ENCODE results near the gene NANOS3. TPM values are rescaled to one million over a fixed set of nuclear protein-coding genes. Genes with fewer than 3 reads are reported as not detected.

The NANOS3 gene
- total and polyA plus RNA-seq, 2 of the 13 experiments (the other 11 are each of a cell fraction or from before 2014, with no cell fraction given), result 0.21 TPM; not detected in 1

GRCh38 chr19:13888281-13888680, 11.3 kb downstream of the NANOS3 start:
- CTCF ChIA-PET (ENCODE audit: low intra/inter-chr PET ratio, low total read pairs), result no interaction called here
- intact Hi-C loops (cut with micrococcal nuclease; ENCODE audit: unreplicated experiment) (no loop called here), in situ Hi-C loops (cut with HindIII; ENCODE audit: extremely low pct_ligation_motif_present, low pct_unique_long_range_greater_than_20kb) (loop anchor here (25.0 kb wide), 1 partner anchor 524 kb away; the partner anchor contains the start of gene DDX39A)
- FAIRE-seq (no peak), ATAC-seq (no peak), DNase-seq (ENCODE audit: low spot score) (no peak)
- H3K9me3 ChIP-seq (ENCODE audit: low read length), result no peaks in the 10 kb centered on the region
- no peaks in the 10 kb centered on the region for H3K79me2 ChIP-seq (ENCODE audit: insufficient read depth, low read length)
- peaks cover 2 to 28% of the 10 kb centered on the region in 2 experiments; a peak in 4 of 5 replicates for H3K27me3 ChIP-seq (ENCODE audit: control insufficient read depth in 1 of 2, insufficient read depth in 2 of 2, low read length in 2 of 2)
- no peak overlapping the region for H3K27ac ChIP-seq (ENCODE audit: extremely low read length, insufficient read depth, low read length)
- H4K20me1 ChIP-seq (ENCODE audit: insufficient read depth, low read length), result no peaks in the 10 kb centered on the region
- peaks cover 26% of the 10 kb centered on the region for H3K4me1 ChIP-seq (ENCODE audit: insufficient read depth, low read length)
- POLR2A ChIA-PET, result no interaction called here
- no peak overlapping the region for H3K4me2 ChIP-seq (ENCODE audit: low read depth, low read length)
- no peaks in the 10 kb centered on the region for H3K36me3 ChIP-seq (replicated peaks in 1 of 2; ENCODE audit: control insufficient read depth in 1 of 2, insufficient read depth in 2 of 2, low read length in 2 of 2)
- no TSS peak for BruUV-seq (replicated peaks)
- no peak overlapping the region for H2AFZ ChIP-seq (ENCODE audit: low read length)
- TF ChIP-seq ARID3A (IDR thresholded peaks at IDR 0.05; ENCODE audit: low read depth, low read length) (no peak), SRSF9 (IDR thresholded peaks at IDR 0.05; ENCODE audit: borderline replicate concordance, insufficient read depth, low read depth, low read length, poor library complexity, severe bottlenecking) (no peak), TCF12 (IDR thresholded peaks at IDR 0.05) (no peak), TCF12 (CRISPR knock-in tag; IDR thresholded peaks at IDR 0.05) (no peak), MTF2 (CRISPR knock-in tag; IDR thresholded peaks at IDR 0.05; ENCODE audit: borderline replicate concordance) (no peak), GPN1 (CRISPR knock-in tag; IDR thresholded peaks at IDR 0.05; ENCODE audit: borderline replicate concordance) (no peak), FOSL1 (CRISPR knock-in tag; IDR thresholded peaks at IDR 0.05; ENCODE audit: borderline replicate concordance) (no peak), ZNF629 (CRISPR knock-in tag; conservative IDR thresholded peaks at IDR 0.05) (no peak), UBTF (CRISPR knock-in tag; IDR thresholded peaks at IDR 0.05) (no peak), DDIT3 (CRISPR knock-in tag; IDR thresholded peaks at IDR 0.05) (no peak), ZSCAN21 (CRISPR knock-in tag; IDR thresholded peaks at IDR 0.05; ENCODE audit: borderline replicate concordance) (no peak), CBFB (CRISPR knock-in tag; IDR thresholded peaks at IDR 0.05) (no peak), ZSCAN5A (CRISPR knock-in tag; IDR thresholded peaks at IDR 0.05; ENCODE audit: borderline replicate concordance) (no peak), THAP11 (CRISPR knock-in tag; IDR thresholded peaks at IDR 0.05) (no peak), ZNF782 (CRISPR knock-in tag; IDR thresholded peaks at IDR 0.05; ENCODE audit: borderline replicate concordance) (no peak), USF2 (IDR thresholded peaks at IDR 0.05; ENCODE audit: low read depth, low read length) (no peak), USF2 (CRISPR knock-in tag; IDR thresholded peaks at IDR 0.05; ENCODE audit: borderline replicate concordance) (no peak)
- H3K4me3 ChIP-seq (replicated peaks in 1 of 3; ENCODE audit: insufficient read depth in 1 of 3, low read depth in 2 of 3, low read length in 3 of 3), result no peak overlapping the region
- WGBS (ENCODE audit: low lambda C conversion rate), result 67% methylated on average over 16 of the region's 16 CpGs
- no peak overlapping the region for H3K9ac ChIP-seq (ENCODE audit: insufficient read depth, low read depth, low read length)

All from HepG2 (cell line).